Measurements from ENCODE around the gene MYDGF.

- TF ChIP-seq CTCF (IDR thresholded peaks at IDR 0.05) (no peak), EP300 (IDR thresholded peaks at IDR 0.05) (no peak), POLR2A (IDR thresholded peaks at IDR 0.05) (no peak), POLR2AphosphoS5 (IDR thresholded peaks at IDR 0.05) (no peak)
Measured at GRCh38 chr19:4699826-4700692, 29.9 kb upstream of the MYDGF start.

Data from suprapubic skin (tissue), 4 donors.